ENCODE results near the gene FNTB. TPM values are rescaled to one million over a fixed set of nuclear protein-coding genes. Genes with fewer than 3 reads are reported as not detected.

Gene FNTB
- total and polyA plus RNA-seq, 2 of the 13 experiments (the other 11 are each of a cell fraction or from before 2014, with no cell fraction given): 23.6 to 28.5 TPM

- intact Hi-C loops (cut with micrococcal nuclease; ENCODE audit: unreplicated experiment): no loop called here
- CTCF ChIA-PET (ENCODE audit: low intra/inter-chr PET ratio, low total read pairs): no interaction called here
These were observed 15.2 kb upstream of the FNTB start for GRCh38 chr14:64971491-64971942.

GRCh38 chr14:64971943-64972791 lies 14.5 kb upstream of the FNTB start, which contains the start of gene RAB15:
Gene RAB15, minus strand, starts transcription at chr14:64972336. Its CDS starts 260 bp downstream, at chr14:64972076.
- Histone ChIP-seq H3K27me3 (ENCODE audit: control insufficient read depth in 1 of 2, insufficient read depth in 2 of 2, low read length in 2 of 2) (no peaks in the 10 kb centered on the region; a peak in 1 of 5 replicates), H3K79me2 (ENCODE audit: insufficient read depth, low read length) (no peaks in the 10 kb centered on the region), H3K36me3 (replicated peaks in 1 of 2; ENCODE audit: control insufficient read depth in 1 of 2, insufficient read depth in 2 of 2, low read length in 2 of 2) (no peaks in the 10 kb centered on the region), H3K4me3 (replicated peaks in 1 of 3; ENCODE audit: insufficient read depth in 1 of 3, low read depth in 2 of 3, low read length in 3 of 3) (peak within 1 kb of the TSS; percentile 74 to 81 (median 79)), H3K9me3 (ENCODE audit: low read length) (no peaks in the 10 kb centered on the region), H3K4me2 (ENCODE audit: low read depth, low read length) (peak within 1 kb of the TSS; percentile 94), H3K9ac (ENCODE audit: insufficient read depth, low read depth, low read length) (peak within 1 kb of the TSS; percentile 37; the same call in 1 of the 2 replicates), H3K27ac (ENCODE audit: extremely low read length, insufficient read depth, low read length) (no peak within 1 kb of the TSS), H3K4me1 (ENCODE audit: insufficient read depth, low read length) (peaks cover 38% of the 10 kb centered on the region), H2AFZ (ENCODE audit: low read length) (no peak within 1 kb of the TSS), H4K20me1 (ENCODE audit: insufficient read depth, low read length) (no peaks in the 10 kb centered on the region)
- in situ Hi-C loops (cut with HindIII; ENCODE audit: extremely low pct_ligation_motif_present, low pct_unique_long_range_greater_than_20kb): no loop called here
- ChIA-PET CTCF (ENCODE audit: low intra/inter-chr PET ratio, low total read pairs) (no interaction called here), POLR2A (interaction anchor here (0.6 to 2.6 kb wide), 4 partner anchors 14 to 131 kb away, joined by 4 to 13 read pairs (median 6); partner anchors contain the start of genes FNTB and GPX2)
- DNase-seq (ENCODE audit: low spot score): no peak
- no TSS peak for BruUV-seq (replicated peaks)
- no CpG with 5 or more reads among the region's 96 CpGs for whole genome bisulfite sequencing (ENCODE audit: low lambda C conversion rate)
- intact Hi-C loops (cut with micrococcal nuclease; ENCODE audit: unreplicated experiment): no loop called here
- no peak for FAIRE-seq
- ATAC-seq: peak; percentile 66
- no peak for TF ChIP-seq ZXDC (CRISPR knock-in tag; IDR thresholded peaks at IDR 0.05)
- no peak for TF ChIP-seq NBN (conservative IDR thresholded peaks at IDR 0.05)
- TF ChIP-seq NFKB2 (CRISPR knock-in tag; IDR thresholded peaks at IDR 0.05; ENCODE audit: borderline replicate concordance): peak; percentile 43; the same call in 1 of the 2 replicates
- TF ChIP-seq ZNF598 (CRISPR knock-in tag; IDR thresholded peaks at IDR 0.05; ENCODE audit: borderline replicate concordance): no peak
- no peak for TF ChIP-seq HNF4A (CRISPR knock-in tag; IDR thresholded peaks at IDR 0.05)
- TF ChIP-seq ELF3 (CRISPR knock-in tag; IDR thresholded peaks at IDR 0.05): no peak
- TF ChIP-seq ZNF691 (CRISPR knock-in tag; IDR thresholded peaks at IDR 0.05; ENCODE audit: borderline replicate concordance, low read depth): no peak
- no peak for TF ChIP-seq ZNF607 (CRISPR knock-in tag; IDR thresholded peaks at IDR 0.05; ENCODE audit: borderline replicate concordance)
- no peak for TF ChIP-seq FOXK2 (IDR thresholded peaks at IDR 0.05)
- TF ChIP-seq ISL2 (CRISPR knock-in tag; IDR thresholded peaks at IDR 0.05): 0 out of 2 replicates have a peak, but pooled peaks have one; percentile 21
- TF ChIP-seq ZNF331 (CRISPR knock-in tag; IDR thresholded peaks at IDR 0.05): no peak
- TF ChIP-seq KDM5A (IDR thresholded peaks at IDR 0.05; ENCODE audit: borderline replicate concordance, low read length): no peak
- no peak for TF ChIP-seq ZBTB3 (CRISPR knock-in tag; IDR thresholded peaks at IDR 0.05; ENCODE audit: borderline replicate concordance, low read depth)

More at GRCh38 chr14:64971491-64971942, 15.2 kb upstream of the FNTB start:
- Histone ChIP-seq H3K9ac (ENCODE audit: insufficient read depth, low read depth, low read length) (peak overlapping the region; percentile 29; the same call in 1 of the 2 replicates), H3K4me3 (replicated peaks in 1 of 3; ENCODE audit: insufficient read depth in 1 of 3, low read depth in 2 of 3, low read length in 3 of 3) (peak overlapping the region; percentile 74 to 79 (median 74); a peak in 5 of 6 replicates), H3K36me3 (replicated peaks in 1 of 2; ENCODE audit: control insufficient read depth in 1 of 2, insufficient read depth in 2 of 2, low read length in 2 of 2) (no peaks in the 10 kb centered on the region), H3K9me3 (ENCODE audit: low read length) (no peaks in the 10 kb centered on the region), H3K79me2 (ENCODE audit: insufficient read depth, low read length) (no peaks in the 10 kb centered on the region), H4K20me1 (ENCODE audit: insufficient read depth, low read length) (no peaks in the 10 kb centered on the region), H2AFZ (ENCODE audit: low read length) (no peak overlapping the region), H3K4me1 (ENCODE audit: insufficient read depth, low read length) (peaks cover 31% of the 10 kb centered on the region), H3K4me2 (ENCODE audit: low read depth, low read length) (peak overlapping the region; percentile 92), H3K27ac (ENCODE audit: extremely low read length, insufficient read depth, low read length) (no peak overlapping the region), H3K27me3 (ENCODE audit: control insufficient read depth in 1 of 2, insufficient read depth in 2 of 2, low read length in 2 of 2) (no peaks in the 10 kb centered on the region; a peak in 1 of 5 replicates)
- in situ Hi-C loops (cut with HindIII; ENCODE audit: extremely low pct_ligation_motif_present, low pct_unique_long_range_greater_than_20kb): no loop called here
- 26% methylated on average over 8 of the region's 31 CpGs for WGBS (ENCODE audit: low lambda C conversion rate)
- no peak for FAIRE-seq
- TF ChIP-seq ZNF562 (CRISPR knock-in tag; IDR thresholded peaks at IDR 0.05; ENCODE audit: borderline replicate concordance) (no peak), MYC (CRISPR knock-in tag; IDR thresholded peaks at IDR 0.05; ENCODE audit: borderline replicate concordance) (peak; percentile 6; the same call in 1 of the 2 replicates)
- BruUV-seq (replicated peaks): no TSS peak
- ATAC-seq: no peak
- POLR2A ChIA-PET: interaction anchor here (1.4 to 2.6 kb wide), 4 partner anchors 15 to 32 kb away, joined by 4 to 13 read pairs (median 6); partner anchors contain the start of genes FNTB and GPX2
- DNase-seq (ENCODE audit: low spot score): no peak
